SK-N-SH treated with all-trans-retinoic acid at 6 μM for 48 hours (cell line): ENCODE results near the gene RIPOR2.

Experiments used
- ATAC-seq: fragments of 200-7000 bp; cut with Tn5 transposase; 3 replicates; pipeline ENCODE4 v1.9.1; 2020; ENCODE audit warnings: mild to moderate bottlenecking, moderate library complexity
- ARNTL ChIP-seq: fragments of 450-650 bp; formaldehyde crosslinking; IDR thresholded peaks from 2 replicates; pipeline ENCODE4 v1.5.0; 2020; ENCODE audit warnings: low read depth, mild to moderate bottlenecking, moderate library complexity, borderline replicate concordance
- BACH2 ChIP-seq: fragments of 250-450 bp; sonication (Bioruptor Pico); IDR thresholded peaks from 2 replicates; pipeline ENCODE4 v1.9.0; 2021; ENCODE audit warnings: mild to moderate bottlenecking, borderline replicate concordance
- CREB5 ChIP-seq: fragments of 250-450 bp; sonication (Bioruptor Pico); IDR thresholded peaks from 2 replicates; pipeline ENCODE4 v1.5.1; 2020; ENCODE audit warnings: low read depth, mild to moderate bottlenecking, moderate library complexity
- CSDC2 ChIP-seq: fragments of 250-450 bp; sonication (Bioruptor Pico); IDR thresholded peaks from 2 replicates; pipeline ENCODE4 v1.5.0; 2020; ENCODE audit warnings: mild to moderate bottlenecking, moderate library complexity
- CSRNP3 ChIP-seq: fragments of 250-450 bp; sonication (Bioruptor Pico); IDR thresholded peaks from 2 replicates; pipeline ENCODE4 v1.5.1; 2021; ENCODE audit warnings: mild to moderate bottlenecking, moderate library complexity
- GLIS3 ChIP-seq: fragments of 250-450 bp; sonication (Bioruptor Pico); IDR thresholded peaks from 2 replicates; pipeline ENCODE4 v1.5.0; 2020; ENCODE audit warnings: mild to moderate bottlenecking, moderate library complexity
- ISL1 ChIP-seq: fragments of 250-450 bp; sonication (Bioruptor Pico); IDR thresholded peaks from 2 replicates; pipeline ENCODE4 v2.1.2; 2022; ENCODE audit warnings: mild to moderate bottlenecking, moderate library complexity
- OSR1 ChIP-seq: fragments of 250-450 bp; sonication (Bioruptor Pico); IDR thresholded peaks from 2 replicates; pipeline ENCODE4 v1.8.0; 2022; ENCODE audit warnings: moderate library complexity, mild to moderate bottlenecking, inconsistent platforms
- PPARA ChIP-seq: fragments of 250-450 bp; sonication (Bioruptor Pico); IDR thresholded peaks from 2 replicates; pipeline ENCODE4 v1.5.0; 2020; ENCODE audit warnings: mild to moderate bottlenecking, borderline replicate concordance
- RARB ChIP-seq: fragments of 250-450 bp; sonication (Bioruptor Pico); IDR thresholded peaks from 2 replicates; pipeline ENCODE4 v1.8.0; 2021; ENCODE audit warnings: mild to moderate bottlenecking, moderate library complexity
- SNAI2 ChIP-seq: fragments of 250-450 bp; sonication (Bioruptor Pico); IDR thresholded peaks from 2 replicates; pipeline ENCODE4 v1.5.0; 2020; ENCODE audit warnings: mild to moderate bottlenecking, moderate library complexity
- TCF4 ChIP-seq: fragments of 250-450 bp; sonication (Bioruptor Pico); IDR thresholded peaks from 2 replicates; pipeline ENCODE4 v1.8.0; 2021; ENCODE audit warnings: mild to moderate bottlenecking, moderate library complexity, borderline replicate concordance
- TOX ChIP-seq: fragments of 250-450 bp; sonication (Bioruptor Pico); IDR thresholded peaks from 2 replicates; pipeline ENCODE4 v1.8.0; 2021; ENCODE audit warnings: mild to moderate bottlenecking, moderate library complexity, borderline replicate concordance
- ZC3H10 ChIP-seq: fragments of 250-450 bp; sonication (Bioruptor Pico); IDR thresholded peaks from 2 replicates; pipeline ENCODE4 v1.5.1; 2021; ENCODE audit warnings: mild to moderate bottlenecking, moderate library complexity
- ZFP3 ChIP-seq: fragments of 250-450 bp; sonication (Bioruptor Pico); IDR thresholded peaks from 2 replicates; pipeline ENCODE4 v1.5.0; 2020; ENCODE audit warnings: mild to moderate bottlenecking, moderate library complexity
- ZFP30 ChIP-seq: fragments of 450-650 bp; formaldehyde crosslinking; IDR thresholded peaks from 2 replicates; pipeline ENCODE4 v1.5.0; 2022; ENCODE audit warnings: mild to moderate bottlenecking, moderate library complexity
- ZNF565 ChIP-seq: fragments of 450-650 bp; formaldehyde crosslinking; conservative IDR thresholded peaks from 2 replicates; pipeline ENCODE4 v1.5.0; 2020; ENCODE audit warnings: low read depth, mild to moderate bottlenecking, moderate library complexity
- ZNF70 ChIP-seq: fragments of 450-650 bp; formaldehyde crosslinking; IDR thresholded peaks from 2 replicates; pipeline ENCODE4 v1.5.0; 2020; ENCODE audit warnings: mild to moderate bottlenecking, moderate library complexity
- ZNF8 ChIP-seq: fragments of 450-650 bp; formaldehyde crosslinking; IDR thresholded peaks from 2 replicates; pipeline ENCODE4 v1.5.0; 2020; ENCODE audit warnings: mild to moderate bottlenecking, moderate library complexity
- TF ChIP-seq, protein P1 (sequence below): fragments of 250-450 bp; sonication (Bioruptor Pico); IDR thresholded peaks from 2 replicates; pipeline ENCODE4 v1.8.0; 2020; ENCODE audit warnings: mild to moderate bottlenecking, moderate library complexity, borderline replicate concordance
- TF ChIP-seq, protein P2 (sequence below): fragments of 250-450 bp; sonication (Bioruptor Pico); IDR thresholded peaks from 2 replicates; pipeline ENCODE4 v1.8.0; 2021; ENCODE audit warnings: low read depth, mild to moderate bottlenecking, moderate library complexity, borderline replicate concordance
- TF ChIP-seq, protein P3 (sequence below): fragments of 250-450 bp; sonication (Bioruptor Pico); IDR thresholded peaks from 2 replicates; pipeline ENCODE4 v1.5.0; 2020; ENCODE audit warnings: mild to moderate bottlenecking, moderate library complexity

RIPOR2 gene

GRCh38 chr6:24856901-24857670 lies 78.7 kb downstream of the RIPOR2 start:
- no peak for ATAC-seq
- TF ChIP-seq ZNF70 (CRISPR knock-in tag) (no peak), ZNF565 (no peak), PPARA (no peak), GLIS3 (no peak), ARNTL (no peak), CREB5 (CRISPR knock-in tag) (no peak), ZNF8 (CRISPR knock-in tag) (no peak), SNAI2 (CRISPR knock-in tag) (no peak), TOX (no peak), ZFP3 (CRISPR knock-in tag) (no peak), CSRNP3 (CRISPR knock-in tag) (no peak), RARB (no peak)
- TF ChIP-seq, protein P1, sequence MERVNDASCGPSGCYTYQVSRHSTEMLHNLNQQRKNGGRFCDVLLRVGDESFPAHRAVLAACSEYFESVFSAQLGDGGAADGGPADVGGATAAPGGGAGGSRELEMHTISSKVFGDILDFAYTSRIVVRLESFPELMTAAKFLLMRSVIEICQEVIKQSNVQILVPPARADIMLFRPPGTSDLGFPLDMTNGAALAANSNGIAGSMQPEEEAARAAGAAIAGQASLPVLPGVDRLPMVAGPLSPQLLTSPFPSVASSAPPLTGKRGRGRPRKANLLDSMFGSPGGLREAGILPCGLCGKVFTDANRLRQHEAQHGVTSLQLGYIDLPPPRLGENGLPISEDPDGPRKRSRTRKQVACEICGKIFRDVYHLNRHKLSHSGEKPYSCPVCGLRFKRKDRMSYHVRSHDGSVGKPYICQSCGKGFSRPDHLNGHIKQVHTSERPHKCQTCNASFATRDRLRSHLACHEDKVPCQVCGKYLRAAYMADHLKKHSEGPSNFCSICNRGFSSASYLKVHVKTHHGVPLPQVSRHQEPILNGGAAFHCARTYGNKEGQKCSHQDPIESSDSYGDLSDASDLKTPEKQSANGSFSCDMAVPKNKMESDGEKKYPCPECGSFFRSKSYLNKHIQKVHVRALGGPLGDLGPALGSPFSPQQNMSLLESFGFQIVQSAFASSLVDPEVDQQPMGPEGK (CRISPR knock-in tag), result no peak
- TF ChIP-seq, protein P2, sequence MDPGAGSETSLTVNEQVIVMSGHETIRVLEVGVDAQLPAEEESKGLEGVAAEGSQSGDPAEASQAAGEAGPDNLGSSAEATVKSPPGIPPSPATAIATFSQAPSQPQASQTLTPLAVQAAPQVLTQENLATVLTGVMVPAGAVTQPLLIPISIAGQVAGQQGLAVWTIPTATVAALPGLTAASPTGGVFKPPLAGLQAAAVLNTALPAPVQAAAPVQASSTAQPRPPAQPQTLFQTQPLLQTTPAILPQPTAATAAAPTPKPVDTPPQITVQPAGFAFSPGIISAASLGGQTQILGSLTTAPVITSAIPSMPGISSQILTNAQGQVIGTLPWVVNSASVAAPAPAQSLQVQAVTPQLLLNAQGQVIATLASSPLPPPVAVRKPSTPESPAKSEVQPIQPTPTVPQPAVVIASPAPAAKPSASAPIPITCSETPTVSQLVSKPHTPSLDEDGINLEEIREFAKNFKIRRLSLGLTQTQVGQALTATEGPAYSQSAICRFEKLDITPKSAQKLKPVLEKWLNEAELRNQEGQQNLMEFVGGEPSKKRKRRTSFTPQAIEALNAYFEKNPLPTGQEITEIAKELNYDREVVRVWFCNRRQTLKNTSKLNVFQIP (CRISPR knock-in tag), result no peak
- TF ChIP-seq, all 23 proteins: peak for 0

GRCh38 chr6:24856246-24856599 lies 79.5 kb downstream of the RIPOR2 start:
- ATAC-seq, result no peak
- no peak for TF ChIP-seq ARNTL
- no peak for TF ChIP-seq GLIS3
- TF ChIP-seq ZNF565, result no peak
- no peak for TF ChIP-seq TOX
- TF ChIP-seq ZFP3 (CRISPR knock-in tag), result no peak
- no peak for TF ChIP-seq CSRNP3 (CRISPR knock-in tag)
- TF ChIP-seq ZFP30 (CRISPR knock-in tag), result no peak
- TF ChIP-seq PPARA, result no peak
- TF ChIP-seq ZC3H10 (CRISPR knock-in tag), result no peak
- no peak for TF ChIP-seq CSDC2
- TF ChIP-seq, protein P2 (CRISPR knock-in tag), result no peak
- TF ChIP-seq TCF4 (CRISPR knock-in tag), result no peak
- no peak for TF ChIP-seq ISL1 (CRISPR knock-in tag)
- TF ChIP-seq RARB, result no peak

DNA sequence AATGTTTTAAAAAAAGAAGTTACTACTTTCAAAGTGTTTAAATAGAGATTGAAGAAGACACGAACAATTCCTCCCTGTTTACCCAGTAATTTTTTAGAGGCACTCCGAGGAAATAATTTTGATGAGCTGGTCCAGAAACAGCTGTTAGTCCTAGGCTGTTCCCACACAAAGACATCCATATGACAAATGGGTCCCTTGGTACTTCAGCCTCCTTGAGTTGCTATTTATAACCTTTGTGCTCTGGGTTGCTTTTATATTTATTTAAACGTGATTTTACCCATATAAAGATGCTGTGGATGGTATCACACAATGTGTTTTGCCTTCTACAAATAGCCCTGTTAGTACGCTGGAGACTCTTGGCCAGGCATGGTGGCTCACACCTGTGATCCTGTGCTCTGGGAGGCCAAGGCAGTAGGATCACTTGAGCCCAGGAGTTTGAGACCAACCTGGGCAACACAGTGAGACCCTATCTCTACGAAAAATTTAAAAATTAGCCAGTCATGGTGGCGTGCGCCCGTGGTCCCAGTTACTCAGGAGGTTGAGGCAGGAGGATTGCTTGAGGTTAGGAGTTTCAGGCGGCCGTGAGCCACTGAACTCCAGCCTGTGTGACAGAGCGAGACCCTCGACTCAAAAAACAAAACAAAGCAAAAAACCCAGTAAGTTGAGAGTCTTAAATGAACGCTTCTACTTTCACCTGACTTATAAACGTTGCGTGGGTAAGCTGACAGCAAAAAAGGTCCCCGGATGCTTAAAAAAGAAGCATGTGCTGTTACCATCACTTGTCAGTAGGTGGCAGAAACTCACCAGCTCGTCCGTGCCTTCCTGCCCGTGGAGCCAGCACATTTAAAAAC lies 80.1 kb downstream of the RIPOR2 start:
- ATAC-seq, result peak; percentile 94
- no peak for TF ChIP-seq ZC3H10 (CRISPR knock-in tag)
- no peak for TF ChIP-seq ISL1 (CRISPR knock-in tag)
- TF ChIP-seq, protein P3, sequence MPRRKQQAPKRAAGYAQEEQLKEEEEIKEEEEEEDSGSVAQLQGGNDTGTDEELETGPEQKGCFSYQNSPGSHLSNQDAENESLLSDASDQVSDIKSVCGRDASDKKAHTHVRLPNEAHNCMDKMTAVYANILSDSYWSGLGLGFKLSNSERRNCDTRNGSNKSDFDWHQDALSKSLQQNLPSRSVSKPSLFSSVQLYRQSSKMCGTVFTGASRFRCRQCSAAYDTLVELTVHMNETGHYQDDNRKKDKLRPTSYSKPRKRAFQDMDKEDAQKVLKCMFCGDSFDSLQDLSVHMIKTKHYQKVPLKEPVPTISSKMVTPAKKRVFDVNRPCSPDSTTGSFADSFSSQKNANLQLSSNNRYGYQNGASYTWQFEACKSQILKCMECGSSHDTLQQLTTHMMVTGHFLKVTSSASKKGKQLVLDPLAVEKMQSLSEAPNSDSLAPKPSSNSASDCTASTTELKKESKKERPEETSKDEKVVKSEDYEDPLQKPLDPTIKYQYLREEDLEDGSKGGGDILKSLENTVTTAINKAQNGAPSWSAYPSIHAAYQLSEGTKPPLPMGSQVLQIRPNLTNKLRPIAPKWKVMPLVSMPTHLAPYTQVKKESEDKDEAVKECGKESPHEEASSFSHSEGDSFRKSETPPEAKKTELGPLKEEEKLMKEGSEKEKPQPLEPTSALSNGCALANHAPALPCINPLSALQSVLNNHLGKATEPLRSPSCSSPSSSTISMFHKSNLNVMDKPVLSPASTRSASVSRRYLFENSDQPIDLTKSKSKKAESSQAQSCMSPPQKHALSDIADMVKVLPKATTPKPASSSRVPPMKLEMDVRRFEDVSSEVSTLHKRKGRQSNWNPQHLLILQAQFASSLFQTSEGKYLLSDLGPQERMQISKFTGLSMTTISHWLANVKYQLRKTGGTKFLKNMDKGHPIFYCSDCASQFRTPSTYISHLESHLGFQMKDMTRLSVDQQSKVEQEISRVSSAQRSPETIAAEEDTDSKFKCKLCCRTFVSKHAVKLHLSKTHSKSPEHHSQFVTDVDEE, result no peak
- TF ChIP-seq GLIS3, result no peak
- no peak for TF ChIP-seq SNAI2 (CRISPR knock-in tag)
- no peak for TF ChIP-seq BACH2 (CRISPR knock-in tag)
- no peak for TF ChIP-seq PPARA
- no peak for TF ChIP-seq RARB
- TF ChIP-seq ZNF8 (CRISPR knock-in tag), result no peak
- TF ChIP-seq CSDC2, result no peak
- no peak for TF ChIP-seq ARNTL
- no peak for TF ChIP-seq OSR1 (CRISPR knock-in tag)
- no peak for TF ChIP-seq ZFP3 (CRISPR knock-in tag)
